ENCODE data around the gene IL1RAPL1.

IL1RAPL1 gene

GRCh38 chrX:29693912-29694311 is 1106.7 kb downstream of the IL1RAPL1 start:
- H3K27me3 ChIP-seq (ENCODE audit: low read length), result no peaks in the 10 kb centered on the region
- no peaks in the 10 kb centered on the region for H3K9me3 ChIP-seq (ENCODE audit: insufficient read depth, low read length)
- H2AFZ ChIP-seq (ENCODE audit: low read depth, low read length, severe bottlenecking), result no peak overlapping the region
- no peak overlapping the region for H3K27ac ChIP-seq (ENCODE audit: low read depth, low read length)
- no peak overlapping the region for H3K4me3 ChIP-seq (ENCODE audit: insufficient read depth, low read length, poor library complexity, severe bottlenecking)
- TF ChIP-seq, protein P1, sequence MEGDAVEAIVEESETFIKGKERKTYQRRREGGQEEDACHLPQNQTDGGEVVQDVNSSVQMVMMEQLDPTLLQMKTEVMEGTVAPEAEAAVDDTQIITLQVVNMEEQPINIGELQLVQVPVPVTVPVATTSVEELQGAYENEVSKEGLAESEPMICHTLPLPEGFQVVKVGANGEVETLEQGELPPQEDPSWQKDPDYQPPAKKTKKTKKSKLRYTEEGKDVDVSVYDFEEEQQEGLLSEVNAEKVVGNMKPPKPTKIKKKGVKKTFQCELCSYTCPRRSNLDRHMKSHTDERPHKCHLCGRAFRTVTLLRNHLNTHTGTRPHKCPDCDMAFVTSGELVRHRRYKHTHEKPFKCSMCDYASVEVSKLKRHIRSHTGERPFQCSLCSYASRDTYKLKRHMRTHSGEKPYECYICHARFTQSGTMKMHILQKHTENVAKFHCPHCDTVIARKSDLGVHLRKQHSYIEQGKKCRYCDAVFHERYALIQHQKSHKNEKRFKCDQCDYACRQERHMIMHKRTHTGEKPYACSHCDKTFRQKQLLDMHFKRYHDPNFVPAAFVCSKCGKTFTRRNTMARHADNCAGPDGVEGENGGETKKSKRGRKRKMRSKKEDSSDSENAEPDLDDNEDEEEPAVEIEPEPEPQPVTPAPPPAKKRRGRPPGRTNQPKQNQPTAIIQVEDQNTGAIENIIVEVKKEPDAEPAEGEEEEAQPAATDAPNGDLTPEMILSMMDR (IDR thresholded peaks at IDR 0.05; ENCODE audit: insufficient read depth, low read length, poor library complexity, severe bottlenecking), result no peak
- TF ChIP-seq EZH2phosphoT487 (conservative IDR thresholded peaks at IDR 0.05; ENCODE audit: low read length), result no peak
- no peaks in the 10 kb centered on the region for H3F3A ChIP-seq (ENCODE audit: insufficient read depth)
- no peaks in the 10 kb centered on the region for H3K36me3 ChIP-seq (ENCODE audit: low read length)
- H3K9ac ChIP-seq (ENCODE audit: low read length), result no peak overlapping the region
- no peak overlapping the region for H3K4me2 ChIP-seq (ENCODE audit: low read depth, low read length, poor library complexity, severe bottlenecking)
- H3K9me2 ChIP-seq (replicated peaks; ENCODE audit: insufficient read depth, low read length), result no peaks in the 10 kb centered on the region
- H4K20me1 ChIP-seq (ENCODE audit: low read depth, low read length), result no peaks in the 10 kb centered on the region
- no peaks in the 10 kb centered on the region for H3K79me2 ChIP-seq (ENCODE audit: insufficient read depth, low read length)

DNA sequence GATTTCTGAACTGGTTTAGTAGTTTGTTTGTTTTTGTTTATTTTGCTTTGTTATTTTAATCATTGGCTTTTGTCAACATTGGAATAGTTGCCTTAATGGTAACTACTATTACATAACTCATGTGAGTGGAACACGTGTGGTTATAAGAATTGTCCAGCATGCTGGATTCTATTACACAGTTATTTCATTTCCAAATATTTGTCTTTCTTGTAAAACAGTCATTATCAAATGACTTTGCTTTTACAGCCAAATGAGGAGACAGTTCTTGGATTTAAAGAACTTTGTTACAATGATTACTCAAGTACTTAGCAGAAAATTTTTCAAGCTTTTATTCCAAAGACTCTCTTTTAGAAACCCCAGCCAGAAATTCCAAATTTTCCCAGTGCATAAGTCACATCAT is 1112.0 kb downstream of the IL1RAPL1 start:
- H3K36me3 ChIP-seq (ENCODE audit: low read length), result no peaks in the 10 kb centered on the region
- no peak overlapping the region for H3K9ac ChIP-seq (ENCODE audit: low read length)
- TF ChIP-seq, protein P1 (IDR thresholded peaks at IDR 0.05; ENCODE audit: insufficient read depth, low read length, poor library complexity, severe bottlenecking), result no peak
- no peak for TF ChIP-seq EZH2phosphoT487 (conservative IDR thresholded peaks at IDR 0.05; ENCODE audit: low read length)
- no peaks in the 10 kb centered on the region for H3K9me2 ChIP-seq (replicated peaks; ENCODE audit: insufficient read depth, low read length)
- no peaks in the 10 kb centered on the region for H3K9me3 ChIP-seq (ENCODE audit: insufficient read depth, low read length)
- no peak overlapping the region for H3K4me2 ChIP-seq (ENCODE audit: low read depth, low read length, poor library complexity, severe bottlenecking)
- H4K20me1 ChIP-seq (ENCODE audit: low read depth, low read length), result no peaks in the 10 kb centered on the region
- no peaks in the 10 kb centered on the region for H3K79me2 ChIP-seq (ENCODE audit: insufficient read depth, low read length)
- H3F3A ChIP-seq (ENCODE audit: insufficient read depth), result no peaks in the 10 kb centered on the region
- no peaks in the 10 kb centered on the region for H3K27me3 ChIP-seq (ENCODE audit: low read length)
- no peak overlapping the region for H2AFZ ChIP-seq (ENCODE audit: low read depth, low read length, severe bottlenecking)
- H3K4me3 ChIP-seq (ENCODE audit: insufficient read depth, low read length, poor library complexity, severe bottlenecking), result no peak overlapping the region
- H3K27ac ChIP-seq (ENCODE audit: low read depth, low read length), result no peak overlapping the region

GRCh38 chrX:29707088-29707487 is 1119.8 kb downstream of the IL1RAPL1 start:
- Histone ChIP-seq H3K4me3 (ENCODE audit: insufficient read depth, low read length, poor library complexity, severe bottlenecking) (no peak overlapping the region), H3K9ac (ENCODE audit: low read length) (no peak overlapping the region), H3K27ac (ENCODE audit: low read depth, low read length) (no peak overlapping the region), H3K27me3 (ENCODE audit: low read length) (no peaks in the 10 kb centered on the region), H3K36me3 (ENCODE audit: low read length) (no peaks in the 10 kb centered on the region), H3F3A (ENCODE audit: insufficient read depth) (no peaks in the 10 kb centered on the region), H3K9me2 (replicated peaks; ENCODE audit: insufficient read depth, low read length) (no peaks in the 10 kb centered on the region), H4K20me1 (ENCODE audit: low read depth, low read length) (no peaks in the 10 kb centered on the region), H2AFZ (ENCODE audit: low read depth, low read length, severe bottlenecking) (no peak overlapping the region), H3K4me2 (ENCODE audit: low read depth, low read length, poor library complexity, severe bottlenecking) (no peak overlapping the region), H3K79me2 (ENCODE audit: insufficient read depth, low read length) (no peaks in the 10 kb centered on the region), H3K9me3 (ENCODE audit: insufficient read depth, low read length) (no peaks in the 10 kb centered on the region)
- TF ChIP-seq, protein P1 (IDR thresholded peaks at IDR 0.05; ENCODE audit: insufficient read depth, low read length, poor library complexity, severe bottlenecking), result no peak
- TF ChIP-seq EZH2phosphoT487 (conservative IDR thresholded peaks at IDR 0.05; ENCODE audit: low read length), result no peak
